HepG2 (cell line): ENCODE results near the gene CASP1. TPM values are rescaled to one million over a fixed set of nuclear protein-coding genes. Genes with fewer than 3 reads are reported as not detected.

ENCODE experiments used
- ATF7 ChIP-seq, 2 experiments: fragments of 450-650 bp in 1 of 2; sonication (generic) in 1 of 2; formaldehyde crosslinking in 1 of 2; IDR thresholded peaks; 2 replicates each; pipeline versions ENCODE4 v1.4.0 to v1.6.1; 2016 to 2020; ENCODE audit warnings: antibody characterized with exemption in 1 of 2, mild to moderate bottlenecking in 1 of 2, missing genetic modification reagents in 1 of 2
- ERF ChIP-seq: IDR thresholded peaks from 2 replicates; pipeline ENCODE4 v1.6.1; 2018; ENCODE audit warnings: missing biosample characterization, missing genetic modification reagents
- ETV5 ChIP-seq: IDR thresholded peaks from 2 replicates; pipeline ENCODE4 v1.6.1; 2018; ENCODE audit warnings: missing biosample characterization, missing genetic modification reagents, inconsistent platforms, borderline replicate concordance
- FOSL2 ChIP-seq: sonication (generic); formaldehyde crosslinking; IDR thresholded peaks from 2 replicates; pipeline ENCODE4 v1.4.0; 2020; ENCODE audit warnings: missing genetic modification reagents
- HDAC1 ChIP-seq: sonication (generic); formaldehyde crosslinking; IDR thresholded peaks from 2 replicates; pipeline ENCODE4 v1.5.1; 2020; ENCODE audit warnings: mild to moderate bottlenecking, missing genetic modification reagents
- HNF1B ChIP-seq: sonication (generic); formaldehyde crosslinking; IDR thresholded peaks from 2 replicates; pipeline ENCODE4 v1.5.1; 2020; ENCODE audit warnings: mild to moderate bottlenecking, moderate library complexity, missing genetic modification reagents
- HOXD1 ChIP-seq: sonication (generic); formaldehyde crosslinking; IDR thresholded peaks from 2 replicates; pipeline ENCODE4 v1.5.0; 2020; ENCODE audit warnings: missing genetic modification reagents
- KDM6A ChIP-seq: IDR thresholded peaks from 2 replicates; pipeline ENCODE4 v1.6.1; 2016; ENCODE audit warnings: low read depth
- KLF6 ChIP-seq: IDR thresholded peaks from 2 replicates; pipeline ENCODE4 v1.8.0; 2016; ENCODE audit warnings: missing biosample characterization, missing genetic modification reagents
- MBD4 ChIP-seq: IDR thresholded peaks from 2 replicates; pipeline ENCODE4 v1.6.1; 2012; ENCODE audit warnings: low read length, inconsistent platforms, borderline replicate concordance
- MXD4 ChIP-seq: IDR thresholded peaks from 2 replicates; pipeline ENCODE4 v1.6.1; 2016; ENCODE audit warnings: mild to moderate bottlenecking, missing biosample characterization, missing genetic modification reagents
- MXI1 ChIP-seq: IDR thresholded peaks from 3 replicates; pipeline ENCODE4 v1.6.1; 2012; ENCODE audit warnings: low read depth, low read length, inconsistent platforms, borderline replicate concordance
- NR2F2 ChIP-seq: IDR thresholded peaks from 2 replicates; pipeline ENCODE4 v1.6.1; 2012; ENCODE audit warnings: low read depth, inconsistent platforms, borderline replicate concordance
- NR2F6 ChIP-seq, 2 experiments: IDR thresholded peaks; 2 replicates each; pipeline ENCODE4 v1.6.1; 2016; ENCODE audit warnings: antibody characterized with exemption in 1 of 2, mild to moderate bottlenecking in 1 of 2
- PLSCR1 ChIP-seq: sonication (generic); formaldehyde crosslinking; IDR thresholded peaks from 2 replicates; pipeline ENCODE4 v1.5.0; 2020; ENCODE audit warnings: missing genetic modification reagents, mild to moderate bottlenecking, borderline replicate concordance
- SALL1 ChIP-seq: sonication (generic); formaldehyde crosslinking; IDR thresholded peaks from 2 replicates; pipeline ENCODE4 v1.8.0; 2022; ENCODE audit warnings: mild to moderate bottlenecking, missing genetic modification reagents
- SIX1 ChIP-seq: sonication (generic); formaldehyde crosslinking; IDR thresholded peaks from 2 replicates; pipeline ENCODE4 v1.4.0; 2020; ENCODE audit warnings: missing genetic modification reagents, borderline replicate concordance
- SP4 ChIP-seq: sonication (generic); formaldehyde crosslinking; IDR thresholded peaks from 2 replicates; pipeline ENCODE4 v1.8.1; 2023; ENCODE audit warnings: mild to moderate bottlenecking, missing genetic modification reagents
- SRY ChIP-seq: sonication (generic); formaldehyde crosslinking; IDR thresholded peaks from 2 replicates; pipeline ENCODE4 v1.8.0; 2022; ENCODE audit warnings: mild to moderate bottlenecking, missing genetic modification reagents
- TBX2 ChIP-seq: sonication (generic); formaldehyde crosslinking; IDR thresholded peaks from 2 replicates; pipeline ENCODE4 v1.5.0; 2020; ENCODE audit warnings: missing genetic modification reagents, mild to moderate bottlenecking, borderline replicate concordance
- UBTF ChIP-seq: sonication (generic); formaldehyde crosslinking; IDR thresholded peaks from 2 replicates; pipeline ENCODE4 v1.4.0; 2020; ENCODE audit warnings: mild to moderate bottlenecking, missing genetic modification reagents
- ZC3H4 ChIP-seq: sonication (generic); formaldehyde crosslinking; IDR thresholded peaks from 2 replicates; pipeline ENCODE4 v1.4.0; 2020; ENCODE audit warnings: missing genetic modification reagents, borderline replicate concordance
- ZGPAT ChIP-seq: IDR thresholded peaks from 2 replicates; pipeline ENCODE4 v1.6.1; 2016; ENCODE audit warnings: mild to moderate bottlenecking
- ZNF616 ChIP-seq: sonication (generic); formaldehyde crosslinking; IDR thresholded peaks from 2 replicates; pipeline ENCODE4 v1.5.0; 2020; ENCODE audit warnings: low read depth, mild to moderate bottlenecking, missing genetic modification reagents
- polyA plus RNA-seq, 8 experiments: library from polyadenylated mRNA; depleted of rRNA in 3 of 8; stranded (reverse) in 7 of 8; unstranded in 1 of 8; fragments of >200 nt; fragmentation: Illumina TruSeq in 4 of 8; extraction: Trizol in 4 of 8; gene quantifications; 2 replicates each; pipeline versions ENCODE4 v1.2.1 to v1.2.3, GENCODE V29; 2011 to 2016; ENCODE audit warnings: low read depth in 4 of 8, missing spikeins in 1 of 8, mixed read lengths in 1 of 8; ENCODE audit not compliant: insufficient read depth in 1 of 8
- total RNA-seq, 5 experiments: library from RNA; depleted of rRNA; stranded (reverse); fragments of >200 nt; fragmentation: Illumina TruSeq; extraction: Trizol; gene quantifications; 2 replicates each; pipeline ENCODE4 v1.2.3, GENCODE V29; 2016; ENCODE audit warnings: low read depth in 1 of 5

Gene CASP1
- total and polyA plus RNA-seq, 2 of the 13 experiments (the other 11 are each of a cell fraction or from before 2014, with no cell fraction given): 0.34 to 5.2 TPM

- TF ChIP-seq KLF6 (CRISPR knock-in tag): peak; percentile 65; the same call in 1 of the 2 replicates
- TF ChIP-seq ATF7 (IDR thresholded peaks at IDR 0.05): no peak
- TF ChIP-seq ATF7 (CRISPR knock-in tag; IDR thresholded peaks at IDR 0.05): no peak
- peak; percentile 89 for TF ChIP-seq SALL1 (CRISPR knock-in tag)
- TF ChIP-seq ZNF616 (CRISPR knock-in tag): no peak
- no peak for TF ChIP-seq PLSCR1 (CRISPR knock-in tag)
- TF ChIP-seq MBD4: peak; percentile 64; the same call in 1 of the 2 replicates
- peak; percentile 66; the same call in 1 of the 2 replicates for TF ChIP-seq HDAC1 (CRISPR knock-in tag)
- peak; percentile 68 for TF ChIP-seq KDM6A (CRISPR knock-in tag)
- TF ChIP-seq HOXD1 (CRISPR knock-in tag): no peak
- TF ChIP-seq NR2F2: peak; percentile 71
- peak; percentile 74 for TF ChIP-seq ZGPAT
- peak; percentile 87 for TF ChIP-seq HNF1B
- TF ChIP-seq NR2F6 (IDR thresholded peaks at IDR 0.05): peak; percentile 56; the same call in 1 of the 2 replicates
- TF ChIP-seq NR2F6 (CRISPR knock-in tag; IDR thresholded peaks at IDR 0.05): 0 out of 2 replicates have a peak, but pooled peaks have one; percentile 52
- peak; percentile 98 for TF ChIP-seq SIX1
- 0 out of 3 replicates have a peak, but pooled peaks have one; percentile 32 for TF ChIP-seq MXI1
- peak; percentile 32; the same call in 1 of the 2 replicates for TF ChIP-seq SP4 (CRISPR knock-in tag)
- TF ChIP-seq SRY (CRISPR knock-in tag): no peak
- peak; percentile 41; the same call in 1 of the 2 replicates for TF ChIP-seq ETV5
- TF ChIP-seq UBTF (CRISPR knock-in tag): peak; percentile 19; the same call in 1 of the 2 replicates
- no peak for TF ChIP-seq ZC3H4 (CRISPR knock-in tag)
- TF ChIP-seq TBX2 (CRISPR knock-in tag): peak; percentile 89
- peak; percentile 45; the same call in 1 of the 2 replicates for TF ChIP-seq FOSL2 (CRISPR knock-in tag)
- TF ChIP-seq MXD4 (CRISPR knock-in tag): 0 out of 2 replicates have a peak, but pooled peaks have one; percentile 31
- peak; percentile 19; the same call in 1 of the 2 replicates for TF ChIP-seq ERF
Measured at GRCh38 chr11:104995001-104995408, 39.9 kb downstream of the CASP1 start (continued).
